Neural cell (in vitro differentiated cells): ENCODE data around the gene CIC. TPM values are rescaled to one million over a fixed set of nuclear protein-coding genes. Genes with fewer than 3 reads are reported as not detected.

Experiments used
- H2AFZ ChIP-seq: fragments of 200-600, 300-800 bp; sonication (generic), shearing (Covaris generic); 2 replicates; pipeline ENCODE4 v1.6.0; 2014; ENCODE audit warnings: low read depth, mild to moderate bottlenecking, antibody characterized with exemption, low read length, moderate library complexity
- H3F3A ChIP-seq: fragments of 200-600 bp; shearing (Covaris generic); 2 replicates; pipeline ENCODE4 v1.6.1; 2016; ENCODE audit warnings: mild to moderate bottlenecking, moderate library complexity, mixed read lengths, antibody characterized with exemption, low read length; ENCODE audit not compliant: insufficient read depth, poor library complexity, severe bottlenecking
- H3K27ac ChIP-seq: fragments of 200-600, 300-800 bp; sonication (generic), shearing (Covaris generic); 2 replicates; pipeline ENCODE4 v1.5.1; 2014; ENCODE audit warnings: mild to moderate bottlenecking, low read length, moderate library complexity
- H3K27me3 ChIP-seq: fragments of 300-800, 200-600 bp; sonication (generic), shearing (Covaris generic); 2 replicates; pipeline ENCODE4 v1.6.0; 2014; ENCODE audit warnings: mild to moderate bottlenecking, low read depth, low read length, moderate library complexity; ENCODE audit not compliant: insufficient read depth
- H3K36me3 ChIP-seq: fragments of 300-800, 200-600 bp; sonication (generic), shearing (Covaris generic); 2 replicates; pipeline ENCODE4 v1.5.1; 2014; ENCODE audit warnings: mild to moderate bottlenecking, antibody characterized with exemption, low read length, moderate library complexity; ENCODE audit not compliant: insufficient read depth
- H3K4me2 ChIP-seq: fragments of 300-800, 200-600 bp; sonication (generic), shearing (Covaris generic); 2 replicates; pipeline ENCODE4 v1.6.0; 2014; ENCODE audit warnings: mild to moderate bottlenecking, low read length
- H3K4me3 ChIP-seq: fragments of 300-800, 200-600 bp; sonication (generic), shearing (Covaris generic); 2 replicates; pipeline ENCODE4 v1.5.1; 2014; ENCODE audit warnings: mild to moderate bottlenecking, low read length, moderate library complexity
- H3K79me2 ChIP-seq: fragments of 200-600 bp; shearing (Covaris generic); replicated peaks from 2 replicates; pipeline ENCODE4 v1.6.0; 2014; ENCODE audit warnings: mild to moderate bottlenecking, low read length, moderate library complexity; ENCODE audit not compliant: insufficient read depth
- H3K9ac ChIP-seq: fragments of 300-800, 200-600 bp; sonication (generic), shearing (Covaris generic); 2 replicates; pipeline ENCODE4 v1.6.1; 2016; ENCODE audit warnings: mild to moderate bottlenecking, low read length, mixed read lengths
- H3K9me2 ChIP-seq: fragments of 200-600 bp; shearing (Covaris generic); 2 replicates; pipeline ENCODE4 v1.6.1; 2016; ENCODE audit warnings: mild to moderate bottlenecking, low read length, mixed read lengths; ENCODE audit not compliant: insufficient read depth
- H3K9me3 ChIP-seq: fragments of 200-600, 300-800 bp; sonication (generic), shearing (Covaris generic); 2 replicates; pipeline ENCODE4 v1.6.1; 2016; ENCODE audit warnings: mild to moderate bottlenecking, mixed run types, low read length, moderate library complexity, mixed read lengths
- H4K20me1 ChIP-seq: fragments of 200-600 bp; shearing (Covaris generic); 2 replicates; pipeline ENCODE4 v1.6.1; 2016; ENCODE audit warnings: mild to moderate bottlenecking, mixed run types; ENCODE audit not compliant: insufficient read depth
- EP300 ChIP-seq: fragments of 450-650 bp; conservative IDR thresholded peaks from 2 replicates; pipeline ENCODE4 v1.6.1; 2014; ENCODE audit warnings: antibody characterized with exemption, mild to moderate bottlenecking, moderate library complexity; ENCODE audit not compliant: poor library complexity, severe bottlenecking
- EZH2 ChIP-seq: fragments of 200-600, 300-800 bp; shearing (Covaris generic), sonication (generic); IDR thresholded peaks from 2 replicates; pipeline ENCODE4 v1.6.1; 2014; ENCODE audit warnings: antibody characterized with exemption, low read length, borderline replicate concordance, mild to moderate bottlenecking; ENCODE audit not compliant: insufficient read depth, poor library complexity, severe bottlenecking
- MXI1 ChIP-seq: fragments of 450-650 bp; conservative IDR thresholded peaks from 2 replicates; pipeline ENCODE4 v1.6.1; 2014; ENCODE audit warnings: antibody characterized with exemption, mild to moderate bottlenecking; ENCODE audit not compliant: poor library complexity, severe bottlenecking
- POLR2AphosphoS5 ChIP-seq: IDR thresholded peaks from 2 replicates; pipeline ENCODE4 v1.6.1; 2012
- RAD21 ChIP-seq: fragments of 450-650 bp; conservative IDR thresholded peaks from 2 replicates; pipeline ENCODE4 v1.6.1; 2014; ENCODE audit warnings: antibody characterized with exemption, mild to moderate bottlenecking, moderate library complexity
- SMC3 ChIP-seq: fragments of 450-650 bp; conservative IDR thresholded peaks from 2 replicates; pipeline ENCODE4 v1.6.1; 2014; ENCODE audit warnings: antibody characterized with exemption, mild to moderate bottlenecking, moderate library complexity; ENCODE audit not compliant: poor library complexity
- TAF1 ChIP-seq: IDR thresholded peaks from 2 replicates; pipeline ENCODE4 v1.6.1; 2012; ENCODE audit warnings: low read depth
- polyA plus RNA-seq: library from polyadenylated mRNA; depleted of rRNA; stranded (reverse); fragments of >200 nt; gene quantifications from 2 replicates; pipeline ENCODE4 v1.2.3, GENCODE V29; 2014
- TF ChIP-seq, protein P1 (sequence below): IDR thresholded peaks from 2 replicates; pipeline ENCODE4 v1.6.1; 2012; ENCODE audit warnings: borderline replicate concordance
- TF ChIP-seq, protein P2 (sequence below): fragments of 450-650 bp; IDR thresholded peaks from 2 replicates; pipeline ENCODE4 v1.5.1; 2014; ENCODE audit warnings: antibody characterized with exemption, mild to moderate bottlenecking, moderate library complexity; ENCODE audit not compliant: poor library complexity, severe bottlenecking

The CIC gene
- polyA plus RNA-seq, 1 donor from 2014 or later = 10.8 TPM

DNA sequence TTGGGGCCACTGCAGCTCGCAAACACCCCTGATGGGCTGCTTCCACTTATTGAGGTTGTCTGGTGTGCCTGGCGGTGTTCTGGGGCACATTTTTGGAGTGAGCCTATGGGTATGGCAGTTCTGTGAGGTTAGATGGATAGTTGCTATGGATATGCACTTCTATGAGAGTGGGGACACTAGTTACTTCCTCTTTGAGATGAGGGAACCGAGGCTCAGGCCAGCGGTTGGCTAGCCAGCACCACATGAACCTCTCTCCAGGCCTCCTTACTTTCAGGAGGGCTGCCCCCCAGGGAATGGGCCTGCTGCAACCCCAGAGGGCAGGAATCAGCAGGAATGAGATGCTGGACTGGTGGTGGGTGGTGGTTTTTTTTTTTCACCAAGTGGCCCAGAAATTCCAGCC is 19.3 kb downstream of the CIC start:
- Histone ChIP-seq H4K20me1 (peaks cover 10% of the 10 kb centered on the region), H3K27ac (no peak overlapping the region)
- no peak for TF ChIP-seq MXI1
- no peak for TF ChIP-seq EZH2
- no peak for TF ChIP-seq TAF1
- TF ChIP-seq SMC3 = no peak
- TF ChIP-seq, protein P1, sequence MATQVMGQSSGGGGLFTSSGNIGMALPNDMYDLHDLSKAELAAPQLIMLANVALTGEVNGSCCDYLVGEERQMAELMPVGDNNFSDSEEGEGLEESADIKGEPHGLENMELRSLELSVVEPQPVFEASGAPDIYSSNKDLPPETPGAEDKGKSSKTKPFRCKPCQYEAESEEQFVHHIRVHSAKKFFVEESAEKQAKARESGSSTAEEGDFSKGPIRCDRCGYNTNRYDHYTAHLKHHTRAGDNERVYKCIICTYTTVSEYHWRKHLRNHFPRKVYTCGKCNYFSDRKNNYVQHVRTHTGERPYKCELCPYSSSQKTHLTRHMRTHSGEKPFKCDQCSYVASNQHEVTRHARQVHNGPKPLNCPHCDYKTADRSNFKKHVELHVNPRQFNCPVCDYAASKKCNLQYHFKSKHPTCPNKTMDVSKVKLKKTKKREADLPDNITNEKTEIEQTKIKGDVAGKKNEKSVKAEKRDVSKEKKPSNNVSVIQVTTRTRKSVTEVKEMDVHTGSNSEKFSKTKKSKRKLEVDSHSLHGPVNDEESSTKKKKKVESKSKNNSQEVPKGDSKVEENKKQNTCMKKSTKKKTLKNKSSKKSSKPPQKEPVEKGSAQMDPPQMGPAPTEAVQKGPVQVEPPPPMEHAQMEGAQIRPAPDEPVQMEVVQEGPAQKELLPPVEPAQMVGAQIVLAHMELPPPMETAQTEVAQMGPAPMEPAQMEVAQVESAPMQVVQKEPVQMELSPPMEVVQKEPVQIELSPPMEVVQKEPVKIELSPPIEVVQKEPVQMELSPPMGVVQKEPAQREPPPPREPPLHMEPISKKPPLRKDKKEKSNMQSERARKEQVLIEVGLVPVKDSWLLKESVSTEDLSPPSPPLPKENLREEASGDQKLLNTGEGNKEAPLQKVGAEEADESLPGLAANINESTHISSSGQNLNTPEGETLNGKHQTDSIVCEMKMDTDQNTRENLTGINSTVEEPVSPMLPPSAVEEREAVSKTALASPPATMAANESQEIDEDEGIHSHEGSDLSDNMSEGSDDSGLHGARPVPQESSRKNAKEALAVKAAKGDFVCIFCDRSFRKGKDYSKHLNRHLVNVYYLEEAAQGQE = no peak
- no peak for TF ChIP-seq POLR2AphosphoS5
- no peak for TF ChIP-seq EP300
- TF ChIP-seq, protein P2, sequence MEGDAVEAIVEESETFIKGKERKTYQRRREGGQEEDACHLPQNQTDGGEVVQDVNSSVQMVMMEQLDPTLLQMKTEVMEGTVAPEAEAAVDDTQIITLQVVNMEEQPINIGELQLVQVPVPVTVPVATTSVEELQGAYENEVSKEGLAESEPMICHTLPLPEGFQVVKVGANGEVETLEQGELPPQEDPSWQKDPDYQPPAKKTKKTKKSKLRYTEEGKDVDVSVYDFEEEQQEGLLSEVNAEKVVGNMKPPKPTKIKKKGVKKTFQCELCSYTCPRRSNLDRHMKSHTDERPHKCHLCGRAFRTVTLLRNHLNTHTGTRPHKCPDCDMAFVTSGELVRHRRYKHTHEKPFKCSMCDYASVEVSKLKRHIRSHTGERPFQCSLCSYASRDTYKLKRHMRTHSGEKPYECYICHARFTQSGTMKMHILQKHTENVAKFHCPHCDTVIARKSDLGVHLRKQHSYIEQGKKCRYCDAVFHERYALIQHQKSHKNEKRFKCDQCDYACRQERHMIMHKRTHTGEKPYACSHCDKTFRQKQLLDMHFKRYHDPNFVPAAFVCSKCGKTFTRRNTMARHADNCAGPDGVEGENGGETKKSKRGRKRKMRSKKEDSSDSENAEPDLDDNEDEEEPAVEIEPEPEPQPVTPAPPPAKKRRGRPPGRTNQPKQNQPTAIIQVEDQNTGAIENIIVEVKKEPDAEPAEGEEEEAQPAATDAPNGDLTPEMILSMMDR = no peak
- no peak for TF ChIP-seq RAD21

DNA sequence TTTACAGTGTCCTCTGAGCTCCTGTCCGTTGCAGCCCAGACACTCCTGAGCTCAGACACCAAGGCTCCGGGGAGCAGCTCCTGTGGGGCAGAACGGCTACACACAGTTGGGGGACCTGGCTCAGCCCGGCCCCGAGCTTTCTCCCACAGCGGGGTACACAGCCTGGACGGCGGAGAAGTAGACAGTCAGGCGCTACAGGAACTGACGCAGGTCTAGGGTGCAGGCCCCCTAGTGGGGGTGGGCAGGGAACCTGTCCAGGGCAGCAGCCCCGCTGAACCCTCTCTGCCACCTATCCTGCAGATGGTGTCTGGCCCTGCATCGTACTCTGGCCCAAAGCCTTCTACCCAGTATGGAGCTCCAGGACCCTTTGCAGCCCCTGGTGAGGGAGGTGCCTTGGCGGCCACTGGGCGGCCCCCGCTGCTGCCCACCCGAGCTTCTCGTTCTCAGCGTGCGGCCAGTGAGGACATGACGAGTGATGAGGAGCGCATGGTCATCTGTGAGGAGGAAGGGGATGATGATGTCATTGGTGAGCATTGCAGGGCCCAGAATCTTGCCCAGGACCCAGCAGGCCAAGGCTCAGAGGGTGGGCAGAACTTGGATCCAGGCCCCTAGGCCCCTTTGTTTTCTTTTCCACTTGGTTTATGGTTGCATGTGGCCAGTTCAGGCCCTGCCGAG is 20.0 kb downstream of the CIC start:
- Histone ChIP-seq H3K9ac (no peak overlapping the region), H3K36me3 (peaks cover 6% of the 10 kb centered on the region), H3K4me2 (no peak overlapping the region), H2AFZ (no peak overlapping the region), H3K9me2 (no peaks in the 10 kb centered on the region), H4K20me1 (peaks cover 10% of the 10 kb centered on the region), H3K27ac (no peak overlapping the region), H3K79me2 (peaks cover 20% of the 10 kb centered on the region), H3K4me3 (no peak overlapping the region), H3F3A (no peaks in the 10 kb centered on the region), H3K27me3 (no peaks in the 10 kb centered on the region), H3K9me3 (no peaks in the 10 kb centered on the region)
- no peak for TF ChIP-seq RAD21
- no peak for TF ChIP-seq EZH2
- TF ChIP-seq EP300 = no peak

More for the DNA sequence above, 19.3 kb downstream of the CIC start:
- no peaks in the 10 kb centered on the region for H3F3A ChIP-seq
- no peaks in the 10 kb centered on the region for H3K9me2 ChIP-seq
- no peak overlapping the region for H3K9ac ChIP-seq
- H3K79me2 ChIP-seq = peaks cover 20% of the 10 kb centered on the region
- H3K4me2 ChIP-seq = no peak overlapping the region
- peaks cover 6% of the 10 kb centered on the region for H3K36me3 ChIP-seq
- no peak overlapping the region for H2AFZ ChIP-seq
- H3K4me3 ChIP-seq = no peak overlapping the region
- H3K9me3 ChIP-seq = no peaks in the 10 kb centered on the region
- H3K27me3 ChIP-seq = no peaks in the 10 kb centered on the region
